DOHH2 (cell line): ENCODE results near the gene RBMS3.

Experiments used
- EZH2phosphoT487 ChIP-seq: fragments of 200-600 bp; sonication (generic); IDR thresholded peaks from 2 replicates; pipeline ENCODE4 v1.6.1; 2017; ENCODE audit warnings: borderline replicate concordance, mild to moderate bottlenecking, antibody characterized with exemption, low read length, moderate library complexity, mixed read lengths
- TF ChIP-seq, protein P1 (sequence below): fragments of 200-600 bp; sonication (generic); IDR thresholded peaks from one replicate; pipeline ENCODE4 v1.5.1; 2014; ENCODE audit warnings: antibody characterized with exemption, mild to moderate bottlenecking, low read depth, low read length; ENCODE audit not compliant: poor library complexity, severe bottlenecking

DNA sequence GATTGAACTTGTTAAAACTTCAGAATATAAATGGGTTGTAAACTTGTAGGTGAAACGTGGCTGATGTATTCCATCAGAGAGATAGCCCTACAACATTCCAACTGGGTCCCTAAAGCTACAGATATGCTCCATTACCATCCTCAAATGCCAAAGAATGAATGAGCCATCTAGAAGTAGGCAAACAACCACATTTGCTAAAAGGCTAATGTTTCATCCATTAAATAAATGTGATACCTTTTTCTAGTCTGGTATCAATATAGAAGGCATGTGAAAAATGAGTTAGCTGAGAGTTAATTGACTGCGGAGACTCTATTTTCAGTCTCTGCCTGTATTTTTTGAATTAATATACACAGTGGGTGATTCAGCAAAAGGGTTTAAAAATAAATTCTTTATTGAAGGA is 203.8 kb downstream of the RBMS3 start:
- TF ChIP-seq, protein P1, sequence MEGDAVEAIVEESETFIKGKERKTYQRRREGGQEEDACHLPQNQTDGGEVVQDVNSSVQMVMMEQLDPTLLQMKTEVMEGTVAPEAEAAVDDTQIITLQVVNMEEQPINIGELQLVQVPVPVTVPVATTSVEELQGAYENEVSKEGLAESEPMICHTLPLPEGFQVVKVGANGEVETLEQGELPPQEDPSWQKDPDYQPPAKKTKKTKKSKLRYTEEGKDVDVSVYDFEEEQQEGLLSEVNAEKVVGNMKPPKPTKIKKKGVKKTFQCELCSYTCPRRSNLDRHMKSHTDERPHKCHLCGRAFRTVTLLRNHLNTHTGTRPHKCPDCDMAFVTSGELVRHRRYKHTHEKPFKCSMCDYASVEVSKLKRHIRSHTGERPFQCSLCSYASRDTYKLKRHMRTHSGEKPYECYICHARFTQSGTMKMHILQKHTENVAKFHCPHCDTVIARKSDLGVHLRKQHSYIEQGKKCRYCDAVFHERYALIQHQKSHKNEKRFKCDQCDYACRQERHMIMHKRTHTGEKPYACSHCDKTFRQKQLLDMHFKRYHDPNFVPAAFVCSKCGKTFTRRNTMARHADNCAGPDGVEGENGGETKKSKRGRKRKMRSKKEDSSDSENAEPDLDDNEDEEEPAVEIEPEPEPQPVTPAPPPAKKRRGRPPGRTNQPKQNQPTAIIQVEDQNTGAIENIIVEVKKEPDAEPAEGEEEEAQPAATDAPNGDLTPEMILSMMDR, result no peak
- no peak for TF ChIP-seq EZH2phosphoT487
